ENCODE results near the gene TMEM116. TPM values are rescaled to one million over a fixed set of nuclear protein-coding genes. Genes with fewer than 3 reads are reported as not detected.
"Not testable (repeated sequence)": the region's sequence is repeated elsewhere in the genome, so short reads cannot be mapped to it uniquely, and the experiment has no call there.

Gene TMEM116
- total RNA-seq, 1 donor: 10.5 TPM

- Histone ChIP-seq H2AFZ (ENCODE audit: low read length) (no peak overlapping the region), H4K20me1 (ENCODE audit: insufficient read depth, low read length) (no peaks in the 10 kb centered on the region), H3K79me2 (ENCODE audit: insufficient read depth, low read length) (no peaks in the 10 kb centered on the region), H3K4me2 (ENCODE audit: insufficient read depth, low read length) (no peak overlapping the region), H3K4me3 (ENCODE audit: insufficient read depth, low read length) (no peak overlapping the region), H3K36me3 (ENCODE audit: insufficient read depth, low read length) (no peaks in the 10 kb centered on the region), H3K27me3 (ENCODE audit: insufficient read depth, low read length) (no peaks in the 10 kb centered on the region), H3K9me3 (ENCODE audit: low read depth, low read length) (no peaks in the 10 kb centered on the region), H3K4me1 (ENCODE audit: insufficient read depth, low read length) (peaks cover 12% of the 10 kb centered on the region), H3K27ac (ENCODE audit: low read depth, low read length) (no peak overlapping the region)
- TF ChIP-seq CTCF (IDR thresholded peaks at IDR 0.05; ENCODE audit: extremely low read depth, low read depth, low read length): no peak
- no peak for DNase-seq (ENCODE audit: insufficient read length, low spot score, missing footprints)
Observed at GRCh38 chr12:112000820-112001219, 12.1 kb downstream of the TMEM116 start.

GRCh38 chr12:111999129-111999528 lies 13.8 kb downstream of the TMEM116 start:
- not testable (repeated sequence) for DNase-seq (ENCODE audit: insufficient read length, low spot score, missing footprints); H3K9me3 ChIP-seq (ENCODE audit: low read depth, low read length); H3K27ac ChIP-seq (ENCODE audit: low read depth, low read length); H4K20me1 ChIP-seq (ENCODE audit: insufficient read depth, low read length); H3K27me3 ChIP-seq (ENCODE audit: insufficient read depth, low read length); H3K4me2 ChIP-seq (ENCODE audit: insufficient read depth, low read length); H3K79me2 ChIP-seq (ENCODE audit: insufficient read depth, low read length); H3K4me3 ChIP-seq (ENCODE audit: insufficient read depth, low read length); H3K36me3 ChIP-seq (ENCODE audit: insufficient read depth, low read length); H2AFZ ChIP-seq (ENCODE audit: low read length)
- peaks cover 11% of the 10 kb centered on the region for H3K4me1 ChIP-seq (ENCODE audit: insufficient read depth, low read length)

GRCh38 chr12:111998015-111998414 lies 14.9 kb downstream of the TMEM116 start:
- TF ChIP-seq CTCF (IDR thresholded peaks at IDR 0.05; ENCODE audit: extremely low read depth, low read depth, low read length): no peak
- H3K4me1 ChIP-seq (ENCODE audit: insufficient read depth, low read length): peaks cover 11% of the 10 kb centered on the region
- H4K20me1 ChIP-seq (ENCODE audit: insufficient read depth, low read length): no peaks in the 10 kb centered on the region
- H3K36me3 ChIP-seq (ENCODE audit: insufficient read depth, low read length): no peaks in the 10 kb centered on the region
- no peak overlapping the region for H3K27ac ChIP-seq (ENCODE audit: low read depth, low read length)
- no peak overlapping the region for H3K4me2 ChIP-seq (ENCODE audit: insufficient read depth, low read length)
- no peak overlapping the region for H2AFZ ChIP-seq (ENCODE audit: low read length)
- H3K4me3 ChIP-seq (ENCODE audit: insufficient read depth, low read length): no peak overlapping the region
- no peak for DNase-seq (ENCODE audit: insufficient read length, low spot score, missing footprints)
- H3K9me3 ChIP-seq (ENCODE audit: low read depth, low read length): no peaks in the 10 kb centered on the region
- H3K27me3 ChIP-seq (ENCODE audit: insufficient read depth, low read length): no peaks in the 10 kb centered on the region
- no peaks in the 10 kb centered on the region for H3K79me2 ChIP-seq (ENCODE audit: insufficient read depth, low read length)

- Histone ChIP-seq H3K36me3 (ENCODE audit: insufficient read depth, low read length) (no peaks in the 10 kb centered on the region), H2AFZ (ENCODE audit: low read length) (no peak overlapping the region), H3K4me3 (ENCODE audit: insufficient read depth, low read length) (no peak overlapping the region), H3K9me3 (ENCODE audit: low read depth, low read length) (no peaks in the 10 kb centered on the region), H3K4me2 (ENCODE audit: insufficient read depth, low read length) (no peak overlapping the region), H3K4me1 (ENCODE audit: insufficient read depth, low read length) (peaks cover 11% of the 10 kb centered on the region), H4K20me1 (ENCODE audit: insufficient read depth, low read length) (no peaks in the 10 kb centered on the region), H3K79me2 (ENCODE audit: insufficient read depth, low read length) (no peaks in the 10 kb centered on the region), H3K27ac (ENCODE audit: low read depth, low read length) (no peak overlapping the region), H3K27me3 (ENCODE audit: insufficient read depth, low read length) (no peaks in the 10 kb centered on the region)
- no peak for TF ChIP-seq CTCF (IDR thresholded peaks at IDR 0.05; ENCODE audit: extremely low read depth, low read depth, low read length)
- DNase-seq (ENCODE audit: insufficient read length, low spot score, missing footprints): no peak
Observed at GRCh38 chr12:111997300-111997699, 15.7 kb downstream of the TMEM116 start.

Measured in osteoblast (primary cell).